GM18517 (cell line): ENCODE data around the gene INO80.
A peak's percentile ranks its signal among the peaks of the same experiment; 100 is the strongest.
"Not testable (repeated sequence)": the region's sequence is repeated elsewhere in the genome, so short reads cannot be mapped to it uniquely, and the experiment has no call there.

ENCODE experiments used
- ATAC-seq: cut with Tn5 transposase; IDR thresholded peaks from one replicate; pipeline ENCODE4 v1.9.1; 2021; ENCODE audit warnings: mild to moderate bottlenecking, moderate library complexity; ENCODE audit not compliant: unreplicated experiment

INO80 gene, protein sequence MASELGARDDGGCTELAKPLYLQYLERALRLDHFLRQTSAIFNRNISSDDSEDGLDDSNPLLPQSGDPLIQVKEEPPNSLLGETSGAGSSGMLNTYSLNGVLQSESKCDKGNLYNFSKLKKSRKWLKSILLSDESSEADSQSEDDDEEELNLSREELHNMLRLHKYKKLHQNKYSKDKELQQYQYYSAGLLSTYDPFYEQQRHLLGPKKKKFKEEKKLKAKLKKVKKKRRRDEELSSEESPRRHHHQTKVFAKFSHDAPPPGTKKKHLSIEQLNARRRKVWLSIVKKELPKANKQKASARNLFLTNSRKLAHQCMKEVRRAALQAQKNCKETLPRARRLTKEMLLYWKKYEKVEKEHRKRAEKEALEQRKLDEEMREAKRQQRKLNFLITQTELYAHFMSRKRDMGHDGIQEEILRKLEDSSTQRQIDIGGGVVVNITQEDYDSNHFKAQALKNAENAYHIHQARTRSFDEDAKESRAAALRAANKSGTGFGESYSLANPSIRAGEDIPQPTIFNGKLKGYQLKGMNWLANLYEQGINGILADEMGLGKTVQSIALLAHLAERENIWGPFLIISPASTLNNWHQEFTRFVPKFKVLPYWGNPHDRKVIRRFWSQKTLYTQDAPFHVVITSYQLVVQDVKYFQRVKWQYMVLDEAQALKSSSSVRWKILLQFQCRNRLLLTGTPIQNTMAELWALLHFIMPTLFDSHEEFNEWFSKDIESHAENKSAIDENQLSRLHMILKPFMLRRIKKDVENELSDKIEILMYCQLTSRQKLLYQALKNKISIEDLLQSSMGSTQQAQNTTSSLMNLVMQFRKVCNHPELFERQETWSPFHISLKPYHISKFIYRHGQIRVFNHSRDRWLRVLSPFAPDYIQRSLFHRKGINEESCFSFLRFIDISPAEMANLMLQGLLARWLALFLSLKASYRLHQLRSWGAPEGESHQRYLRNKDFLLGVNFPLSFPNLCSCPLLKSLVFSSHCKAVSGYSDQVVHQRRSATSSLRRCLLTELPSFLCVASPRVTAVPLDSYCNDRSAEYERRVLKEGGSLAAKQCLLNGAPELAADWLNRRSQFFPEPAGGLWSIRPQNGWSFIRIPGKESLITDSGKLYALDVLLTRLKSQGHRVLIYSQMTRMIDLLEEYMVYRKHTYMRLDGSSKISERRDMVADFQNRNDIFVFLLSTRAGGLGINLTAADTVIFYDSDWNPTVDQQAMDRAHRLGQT (N-terminal part only)

DNA sequence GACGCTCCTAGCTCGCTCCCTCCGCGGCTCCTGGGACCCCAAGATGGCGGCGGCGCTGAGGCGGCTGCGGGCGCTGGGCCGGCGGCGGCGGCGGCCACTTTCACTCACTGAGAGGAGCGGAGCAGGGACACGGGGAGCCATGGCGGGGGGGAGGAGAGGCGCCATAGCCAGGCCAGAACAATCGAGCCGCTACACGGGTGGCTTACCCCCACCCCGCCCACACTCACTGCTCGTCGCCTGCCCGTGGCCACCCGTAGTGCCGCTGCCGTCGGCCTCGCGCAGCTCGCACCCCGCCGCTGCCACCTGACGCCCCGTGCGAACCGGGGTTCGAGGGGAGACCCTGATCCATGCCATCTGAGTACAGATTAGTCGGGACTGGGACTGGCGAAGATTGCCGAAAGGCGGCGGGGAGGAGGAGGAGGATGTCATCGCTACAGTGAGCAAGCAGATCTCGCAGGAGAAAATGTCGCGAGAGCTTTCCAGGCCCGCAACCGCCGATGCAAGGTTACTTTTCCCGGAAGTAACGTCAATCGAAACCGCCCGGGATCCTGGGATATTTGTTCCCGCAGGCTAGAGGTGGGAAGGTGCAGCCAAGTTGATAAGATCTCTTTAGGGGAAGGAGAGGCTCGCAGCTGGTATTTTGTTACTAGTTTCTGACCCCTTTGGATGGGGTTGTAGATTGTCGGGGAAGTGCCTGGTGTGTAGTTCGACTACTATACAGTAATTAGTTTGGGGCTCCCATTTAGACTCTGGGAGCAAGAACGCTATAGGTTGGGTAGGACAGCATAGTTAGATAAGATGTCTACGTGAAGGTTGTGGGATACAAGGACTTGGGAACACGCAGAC lies at the start of gene INO80:
Gene INO80 (minus strand): TSS at position 165 of the 846 bp plus-strand sequence. CDS start 19,970 bp downstream, outside the sequence.
- peak; percentile 76 for ATAC-seq

DNA sequence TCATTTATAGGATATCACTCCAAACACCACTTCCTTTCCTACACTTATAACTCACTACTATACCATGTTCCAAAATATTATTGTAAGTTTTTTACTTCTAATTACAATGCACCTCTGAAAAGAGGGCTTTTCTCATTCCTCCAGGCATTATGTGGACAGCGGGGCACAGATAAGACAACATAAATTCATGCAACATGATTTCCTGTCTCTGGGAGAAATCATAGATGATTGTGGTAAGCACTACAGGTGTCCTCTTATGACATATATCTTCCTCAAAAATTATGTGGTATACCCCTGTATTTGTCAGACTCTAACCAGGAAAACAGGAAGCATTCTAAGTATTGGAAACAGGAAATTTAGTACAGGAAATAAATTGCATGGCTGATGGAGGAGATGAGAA lies 45.7 kb upstream of the INO80 start:
- no peak for ATAC-seq

DNA sequence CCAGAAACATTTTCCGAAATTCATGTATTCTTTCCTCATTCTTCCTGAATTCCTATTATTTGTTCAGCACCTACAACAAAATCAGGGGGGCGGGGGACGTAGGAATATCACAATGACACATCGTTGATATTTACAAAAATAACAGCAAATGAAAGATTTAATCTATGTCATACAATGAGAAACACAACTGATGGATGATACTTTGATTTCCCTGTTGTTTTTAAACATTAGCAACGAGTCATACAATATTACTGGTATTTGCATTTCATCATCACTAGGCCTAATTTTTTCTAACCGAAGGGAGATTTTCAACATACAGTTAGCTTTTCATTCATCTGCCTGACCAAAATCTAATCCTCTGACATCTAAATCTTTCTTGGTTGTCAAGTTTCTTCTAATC lies 45.3 kb upstream of the INO80 start:
- ATAC-seq, result no peak

DNA sequence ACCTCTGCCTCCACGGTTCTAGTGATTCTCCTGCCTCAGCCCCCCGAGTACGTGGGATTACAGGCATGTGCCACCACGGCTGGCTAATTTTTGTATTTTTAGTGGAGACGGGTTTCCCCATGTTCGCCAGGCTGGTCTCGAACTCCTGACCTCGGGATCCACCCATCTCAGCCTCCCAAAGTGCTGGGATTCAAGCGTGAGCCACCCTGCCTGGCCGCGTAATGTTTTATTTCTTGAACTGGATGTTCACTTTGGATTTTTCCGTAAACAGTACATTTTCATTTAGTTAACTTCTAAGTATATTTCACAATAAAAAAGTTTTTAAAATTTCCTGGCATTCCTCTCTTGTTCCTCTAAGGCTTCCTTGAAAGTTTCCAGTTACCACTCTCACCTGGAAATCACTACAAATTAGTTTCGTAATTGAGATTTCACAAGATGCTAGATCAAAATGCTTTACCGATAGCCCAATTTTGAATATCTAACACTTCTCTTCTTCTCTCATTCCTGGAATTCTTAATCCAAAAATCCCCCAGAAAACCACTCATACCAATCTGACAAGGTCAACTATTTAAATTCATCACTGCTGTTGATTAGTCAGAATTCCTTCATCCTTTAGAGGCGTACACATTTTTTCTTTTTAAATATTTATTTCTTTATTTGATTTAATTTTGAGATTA lies 44.7 kb upstream of the INO80 start:
- ATAC-seq, result no peak

DNA sequence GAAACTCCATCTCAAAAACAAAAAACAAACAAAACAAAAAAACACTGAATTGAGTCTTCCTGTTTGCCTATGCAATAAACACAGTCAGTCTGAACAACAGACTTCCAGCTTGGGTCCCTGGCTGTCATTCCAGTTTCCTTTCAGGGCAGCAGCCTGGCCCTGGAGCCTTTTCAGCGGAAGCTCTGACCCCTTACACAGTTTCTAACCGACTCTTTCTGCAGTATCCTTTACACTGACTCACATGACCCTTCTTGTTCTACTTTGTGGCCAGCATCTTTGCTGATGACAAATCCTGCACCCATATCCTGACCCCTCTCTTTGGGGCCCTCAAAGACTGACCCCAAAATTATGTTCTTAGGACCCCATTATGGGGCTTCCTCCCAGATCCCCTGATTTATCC lies 38.3 kb upstream of the INO80 start:
- no peak for ATAC-seq

DNA sequence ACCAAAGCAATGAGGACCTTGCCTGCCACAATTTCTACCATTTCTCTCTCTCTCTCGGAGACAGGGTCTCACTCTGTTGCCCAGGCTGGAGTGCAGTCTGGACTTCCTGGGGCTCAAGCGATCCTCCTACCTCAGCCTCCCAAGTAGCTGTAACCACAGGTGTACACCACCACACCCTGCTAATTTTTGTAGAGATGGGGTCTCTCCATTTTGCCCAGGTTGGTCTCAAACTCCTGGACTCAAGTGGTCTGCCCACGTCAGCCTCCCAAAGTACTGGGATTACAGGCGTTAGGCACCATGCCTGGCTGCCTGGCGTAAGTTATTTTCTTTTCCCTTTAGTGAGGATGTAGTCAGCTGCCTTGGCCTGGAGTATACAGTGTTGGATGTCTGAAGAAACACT lies 37.7 kb upstream of the INO80 start:
- no peak for ATAC-seq

DNA sequence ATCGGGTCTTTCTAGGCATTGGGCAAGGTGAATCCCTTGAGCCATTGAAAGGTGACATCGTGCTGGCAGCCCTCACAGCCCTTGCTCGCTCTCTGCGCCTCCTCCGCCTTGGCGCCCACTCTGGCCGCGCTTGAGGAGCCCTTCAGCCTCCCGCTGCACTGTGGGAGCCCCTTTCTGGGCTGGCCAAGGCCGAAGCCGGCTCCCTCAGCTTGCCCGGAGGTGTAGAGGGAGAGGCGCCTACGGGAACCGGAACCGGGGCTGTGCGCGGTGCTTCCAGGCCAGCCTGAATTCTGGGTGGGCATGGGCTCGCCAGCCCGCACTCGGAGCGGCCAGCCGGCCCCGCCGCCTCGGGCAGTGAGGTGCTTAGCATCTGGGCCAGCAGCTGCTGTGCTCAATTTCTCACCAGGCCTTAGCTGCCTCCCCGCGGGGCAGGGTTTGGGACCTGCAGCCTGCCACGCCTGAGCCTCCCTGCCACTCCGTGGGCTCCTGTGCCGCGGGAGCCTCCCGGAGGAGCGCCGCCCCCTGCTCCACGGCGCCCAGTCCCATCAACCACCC lies 35.4 kb upstream of the INO80 start:
- no peak for ATAC-seq

DNA sequence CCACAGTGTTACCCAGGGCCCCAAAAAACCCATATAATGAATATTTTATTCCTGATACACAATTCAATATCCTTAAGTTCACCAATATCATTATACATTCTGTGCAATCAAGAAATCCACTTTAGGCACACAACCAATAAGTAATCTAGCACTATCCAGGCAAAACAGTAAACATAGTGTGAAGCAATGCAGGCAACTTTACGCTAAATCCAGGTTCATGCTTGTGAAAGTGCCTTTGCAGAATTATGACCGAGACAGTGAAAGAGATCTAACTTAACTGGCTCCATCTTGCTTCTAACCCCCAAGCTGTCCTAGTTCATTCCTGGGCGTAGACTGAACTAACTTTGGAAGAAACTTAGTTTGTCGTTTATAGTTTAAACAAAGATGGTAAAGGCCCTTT lies 34.2 kb upstream of the INO80 start:
- no peak for ATAC-seq

DNA sequence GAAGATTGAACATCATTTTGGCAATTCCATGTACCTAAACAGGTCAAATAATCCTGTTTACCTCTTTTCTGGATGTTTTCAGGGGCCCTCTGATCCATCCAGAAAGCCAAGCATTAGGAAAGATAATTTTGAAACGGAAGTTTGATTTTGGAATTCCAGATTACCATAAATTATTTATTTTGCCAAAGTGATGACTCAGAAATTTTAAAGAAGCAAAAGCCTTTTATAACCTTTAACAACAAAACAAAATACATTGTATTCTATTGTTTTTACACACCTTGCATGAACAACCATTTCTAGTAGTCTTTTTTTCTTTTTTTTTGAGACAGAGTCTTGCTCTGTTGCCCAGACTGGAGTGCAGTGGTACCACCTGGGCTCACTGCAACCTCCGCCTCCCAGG lies 32.0 kb upstream of the INO80 start:
- no peak for ATAC-seq

DNA sequence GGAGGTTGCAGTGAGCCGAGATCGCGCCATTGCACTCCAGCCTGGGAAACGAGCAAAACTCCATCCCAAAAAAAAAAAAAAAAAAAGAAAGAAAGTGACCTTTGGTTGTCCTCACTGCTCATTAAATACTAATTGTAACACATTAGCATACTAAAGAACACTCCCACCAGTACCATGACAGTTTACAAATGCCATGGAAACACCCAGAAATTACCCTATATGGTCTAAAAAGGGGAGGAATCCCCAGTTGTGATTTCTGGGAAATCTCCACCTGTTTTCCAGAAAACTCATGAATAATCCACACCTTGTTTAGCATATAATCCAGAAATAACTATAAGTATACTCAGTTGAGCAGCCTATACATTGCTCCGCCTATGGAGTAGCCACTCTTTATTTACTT lies 23.5 kb upstream of the INO80 start:
- no peak for ATAC-seq

DNA sequence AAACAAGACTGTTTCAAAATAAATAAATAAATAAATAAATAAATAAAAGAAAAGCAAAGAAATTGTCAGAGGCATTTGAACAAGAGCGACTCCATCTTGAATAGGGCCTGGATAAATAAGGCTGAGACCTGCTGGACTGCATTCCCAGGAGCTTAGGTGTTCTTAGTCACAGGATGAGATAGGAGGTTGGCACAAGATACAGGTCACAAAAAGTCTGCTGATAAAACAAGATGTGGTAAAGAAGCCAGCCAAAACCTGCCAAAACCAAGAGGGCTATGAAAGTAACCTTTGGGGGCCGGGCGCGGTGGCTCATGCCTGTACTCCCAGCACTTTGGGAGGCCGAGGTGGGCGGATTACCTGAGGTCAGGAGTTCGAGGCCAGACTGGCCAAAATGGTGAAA lies 23.0 kb upstream of the INO80 start:
- ATAC-seq, result not testable (repeated sequence)

DNA sequence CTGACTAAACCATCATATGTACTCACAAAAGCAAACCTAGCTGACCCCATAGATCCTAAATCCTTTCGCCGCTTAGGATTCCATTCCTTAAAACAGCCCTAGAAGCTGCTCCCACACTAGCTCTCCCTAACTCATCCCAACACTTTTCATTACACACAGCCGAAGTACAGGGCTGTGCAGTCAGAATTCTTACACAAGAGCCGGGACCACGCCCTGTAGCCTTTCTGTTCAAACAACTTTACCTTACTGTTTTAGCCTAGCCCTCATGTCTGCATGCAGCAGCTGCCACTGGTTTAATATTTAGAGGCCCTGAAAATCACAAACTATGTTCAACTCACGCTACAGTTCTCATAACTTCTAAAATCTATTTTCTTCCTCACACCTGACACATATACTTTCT lies 19.5 kb upstream of the INO80 start:
- ATAC-seq, result not testable (repeated sequence)

DNA sequence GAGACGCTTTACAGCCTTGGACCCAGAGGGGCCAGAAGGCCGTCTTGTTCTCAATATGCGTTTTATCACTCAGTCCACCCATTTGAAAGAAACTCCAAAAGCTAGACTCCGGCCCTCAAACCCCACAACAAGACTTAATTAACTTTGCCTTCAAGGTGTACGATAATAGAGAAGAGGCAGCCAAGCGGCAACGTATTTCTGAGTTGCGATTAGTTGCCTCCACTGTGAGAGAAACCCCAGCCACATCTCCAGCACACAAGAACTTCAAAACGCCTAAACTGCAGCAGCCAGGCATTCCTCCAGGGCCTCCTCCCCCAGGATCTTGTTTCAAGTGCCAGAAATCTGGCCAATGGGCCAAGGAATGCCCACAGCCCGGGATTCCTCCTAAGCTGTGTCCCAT lies 17.4 kb upstream of the INO80 start:
- no peak for ATAC-seq

DNA sequence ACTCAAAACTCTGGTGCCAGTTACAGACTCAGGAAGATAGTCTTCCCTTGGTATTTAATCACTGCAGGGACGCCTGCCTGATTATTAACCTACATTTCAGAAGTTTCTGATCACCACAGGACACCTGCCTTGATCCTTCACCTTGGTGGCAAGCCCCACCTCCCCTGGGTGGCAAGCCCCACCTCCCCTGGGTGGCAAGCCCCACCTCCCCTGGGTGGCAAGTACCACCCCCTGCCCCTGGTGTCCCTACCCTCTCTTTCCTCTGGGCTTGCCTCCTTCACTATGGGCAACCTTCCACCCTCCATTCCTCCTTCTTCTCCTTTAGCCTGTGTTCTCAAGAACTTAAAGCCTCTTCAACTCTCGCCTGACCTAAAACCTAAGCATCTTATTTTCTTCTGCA lies 16.0 kb upstream of the INO80 start:
- ATAC-seq, result not testable (repeated sequence)

DNA sequence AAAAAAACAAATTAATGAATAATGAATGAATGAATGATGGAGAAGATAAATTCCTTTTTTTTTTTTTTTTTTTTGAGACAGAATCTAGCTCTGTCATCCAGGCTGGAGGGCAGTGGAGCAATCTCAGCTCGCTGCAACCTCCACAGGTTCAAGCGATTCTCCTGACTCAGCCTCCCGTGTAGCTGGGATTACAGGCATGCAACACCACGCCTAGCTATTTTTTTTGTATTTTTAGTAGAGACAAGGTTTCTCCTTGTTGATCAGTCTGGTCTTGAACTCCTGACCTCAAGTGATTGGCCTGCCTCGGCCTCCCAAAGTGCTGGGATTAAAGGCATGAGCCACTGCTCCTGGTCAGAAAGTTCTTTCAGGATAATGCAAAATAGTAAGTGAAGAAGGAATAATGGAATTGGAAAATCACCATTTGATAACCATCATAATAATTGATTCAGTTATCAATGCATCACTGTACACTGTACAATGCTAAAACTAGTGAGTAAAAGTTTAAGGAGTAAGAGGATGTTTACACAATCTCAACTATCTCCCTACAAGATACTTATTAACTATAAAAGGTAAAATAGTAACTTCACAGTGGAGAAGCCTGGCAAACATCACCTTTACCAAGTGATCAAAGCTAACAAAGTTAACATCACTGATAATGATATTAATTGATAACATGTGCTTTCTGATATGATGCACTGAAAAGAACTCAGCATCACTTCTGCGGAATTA lies 12.3 kb upstream of the INO80 start:
- no peak for ATAC-seq

DNA sequence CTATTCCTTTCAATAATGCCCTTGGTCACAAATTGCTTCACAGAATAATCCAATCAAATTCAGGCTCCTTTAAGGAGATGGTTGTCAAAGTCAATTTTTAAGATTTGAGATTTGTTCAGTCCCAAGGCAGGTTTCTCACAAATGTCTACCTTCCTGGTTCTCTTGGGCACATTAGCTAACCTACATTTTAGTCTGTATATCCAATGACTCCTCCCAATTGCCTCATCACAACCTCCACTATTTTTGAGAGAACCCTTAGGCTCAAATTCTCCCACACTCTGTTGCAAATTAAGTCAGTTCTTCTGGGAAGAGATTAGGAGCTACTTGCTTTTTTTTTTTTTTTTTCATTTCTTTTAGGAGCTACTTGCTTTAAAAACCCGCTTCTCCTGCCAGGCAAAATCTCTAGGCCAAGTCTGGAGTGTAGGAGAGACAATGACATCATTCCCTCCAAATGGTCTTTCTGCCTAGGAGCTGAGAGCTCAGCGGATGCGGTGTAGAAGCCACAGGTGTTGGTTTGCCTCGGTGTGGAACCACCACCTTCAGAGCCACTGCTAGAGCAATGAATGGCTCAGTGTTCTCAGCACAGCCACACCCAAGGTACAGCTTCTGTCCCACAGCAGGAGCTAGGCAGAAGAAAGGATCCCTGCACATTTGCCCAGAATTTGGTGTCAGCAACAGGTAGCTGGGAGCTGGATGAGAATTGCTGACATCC lies 10.0 kb upstream of the INO80 start:
- no peak for ATAC-seq

DNA sequence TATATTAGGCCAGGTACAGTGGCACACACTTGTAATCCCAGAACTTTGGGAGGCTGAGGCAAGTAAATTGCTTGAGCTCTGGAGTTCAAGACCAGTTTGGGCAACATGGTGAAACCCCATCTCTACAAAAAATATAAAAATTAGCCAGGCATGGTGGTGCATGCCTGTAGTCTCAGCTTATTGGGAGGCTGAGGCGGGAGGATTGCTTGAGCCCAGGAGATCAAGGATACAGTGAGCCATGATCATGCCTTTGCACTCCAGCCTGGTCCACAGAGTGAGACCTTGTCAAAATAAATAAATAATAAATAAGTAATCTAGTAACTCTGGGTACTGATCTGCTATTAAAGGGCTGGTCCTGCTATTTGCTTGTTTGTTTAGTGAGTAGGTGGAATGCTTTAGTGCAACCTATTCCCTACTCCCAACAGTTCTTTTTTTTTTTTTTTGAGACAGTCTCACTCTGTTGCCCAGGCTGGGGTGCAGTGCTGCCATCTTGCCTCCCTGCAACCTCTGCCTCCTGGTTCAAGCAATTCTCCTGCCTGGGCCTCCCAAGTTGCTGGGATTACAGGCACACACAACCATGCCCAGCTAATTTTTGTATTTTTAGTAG lies 9.1 kb upstream of the INO80 start:
- ATAC-seq, result no peak

DNA sequence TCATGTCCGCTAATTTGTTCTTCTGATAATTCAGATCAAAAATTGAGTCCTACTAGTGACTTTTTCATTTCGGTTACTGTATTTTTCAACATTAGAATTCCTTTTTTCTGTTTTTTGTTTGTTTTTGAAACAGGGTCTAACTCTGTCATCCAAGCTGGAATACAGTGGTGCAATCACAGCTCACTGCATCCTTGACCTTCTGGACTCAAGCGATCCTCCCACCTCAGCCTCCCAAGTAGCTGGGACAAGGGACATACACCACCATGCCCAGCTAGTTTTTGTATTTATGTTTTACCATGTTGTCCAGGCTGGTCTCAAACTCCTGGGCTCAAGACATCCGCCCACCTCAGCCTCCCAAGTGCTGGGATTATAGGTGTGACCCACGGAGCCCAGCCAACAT lies 8.0 kb upstream of the INO80 start:
- no peak for ATAC-seq
